Measurements from ENCODE around the gene P2RY6. TPM values are rescaled to one million over a fixed set of nuclear protein-coding genes. Genes with fewer than 3 reads are reported as not detected.

P2RY6 gene
- total and polyA plus RNA-seq, 2 of the 8 experiments (the other 6 are each of a cell fraction or from before 2014, with no cell fraction given), result 0.15 TPM; not detected in 1

DNA sequence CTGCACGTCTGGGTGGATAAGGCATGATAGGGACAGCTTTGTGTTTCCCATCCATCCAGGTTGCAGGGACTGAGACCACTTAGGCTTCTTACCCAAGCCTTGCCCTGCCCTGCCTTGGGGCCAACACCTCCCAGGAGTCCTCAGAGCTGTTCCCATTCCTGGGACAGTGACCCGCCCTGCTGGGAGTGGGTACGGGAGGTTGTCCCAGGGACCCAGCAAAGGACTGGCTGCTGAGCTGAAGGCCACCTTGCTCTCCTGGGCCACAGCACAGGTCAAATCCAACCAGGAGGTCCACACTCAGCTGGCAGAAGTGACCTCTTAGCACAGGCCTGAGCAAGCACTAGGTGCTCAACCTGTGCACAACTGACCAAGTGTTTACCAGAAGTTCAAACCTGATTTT, 19.1 kb downstream of the P2RY6 start:
- ChIA-PET POLR2A (ENCODE audit: partially characterized antibody) (interaction anchor here (1.4 kb wide), 1 partner anchor 18 kb away, joined by 5 read pairs; no protein-coding TSS in a partner anchor), CTCF (ENCODE audit: partially characterized antibody) (interaction anchor here (0.6 to 19.0 kb wide), 20 partner anchors 9 to 369 kb away, joined by 3 to 233 read pairs (median 10); partner anchors contain the start of genes ARHGEF17 and P2RY6)
- H2BK5ac ChIP-seq (ENCODE audit: low read depth, low read length), result no peak overlapping the region
- no peak overlapping the region for H3K9ac ChIP-seq (replicated peaks in 1 of 4; ENCODE audit: extremely low read depth in 1 of 4, low read depth in 3 of 4, low read length in 3 of 4)
- no peak overlapping the region for H3K23ac ChIP-seq (ENCODE audit: insufficient read length)
- no peaks in the 10 kb centered on the region for H3K9me3 ChIP-seq (ENCODE audit: insufficient read depth in 2 of 2, low read depth in 1 of 2, low read length in 1 of 2)
- no peak overlapping the region for H3K18ac ChIP-seq (ENCODE audit: extremely low read depth, low read length)
- no peak overlapping the region for H2BK120ac ChIP-seq (replicated peaks; ENCODE audit: low read depth, low read length)
- no peak overlapping the region for H2AK5ac ChIP-seq (ENCODE audit: low read depth, low read length)
- H3K4me3 ChIP-seq (ENCODE audit: extremely low read depth in 1 of 4, insufficient read depth in 2 of 4, low read depth in 3 of 4, low read length in 4 of 4), result no peak overlapping the region
- H3K4ac ChIP-seq (replicated peaks; ENCODE audit: insufficient read length, low read depth, low read length), result no peak overlapping the region
- H3K79me1 ChIP-seq (ENCODE audit: low read depth, low read length), result no peaks in the 10 kb centered on the region
- no peaks in the 10 kb centered on the region for H3K23me2 ChIP-seq (ENCODE audit: low read depth, low read length)
- no peak overlapping the region for H3K27ac ChIP-seq (ENCODE audit: low read depth, low read length)
- H3K79me2 ChIP-seq (ENCODE audit: control insufficient read depth in 1 of 2, insufficient read depth in 2 of 2, low read length in 2 of 2), result no peaks in the 10 kb centered on the region
- H3K14ac ChIP-seq (ENCODE audit: insufficient read length), result no peak overlapping the region
- H4K5ac ChIP-seq (ENCODE audit: insufficient read length, low read depth, low read length), result no peak overlapping the region
- no peaks in the 10 kb centered on the region for H3K36me3 ChIP-seq (ENCODE audit: control insufficient read depth in 2 of 4, insufficient read depth in 4 of 4, low read length in 3 of 4)
- FAIRE-seq, result no peak
- H2BK12ac ChIP-seq (ENCODE audit: low read depth, low read length), result no peak overlapping the region
- DNase-seq (ENCODE audit: low read depth in 1 of 2, low spot score in 2 of 2), result no peak
- no peak overlapping the region for H2BK20ac ChIP-seq (ENCODE audit: low read length)
- WGBS, 2 experiments (ENCODE audit: extremely low coverage in 1 of 2, insufficient coverage in 1 of 2, insufficient read length in 1 of 2, insufficient replicate concordance in 2 of 2, low coverage in 1 of 2, low lambda C conversion rate in 2 of 2, missing lambda C conversion rate in 1 of 2), result 91% methylated on average over 3 of the region's 3 CpGs; no CpG with 5 or more reads in 1 of the 2 experiments
- no peaks in the 10 kb centered on the region for H4K20me1 ChIP-seq (replicated peaks in 1 of 2; ENCODE audit: control insufficient read depth in 1 of 2, insufficient read depth in 2 of 2, low read length in 2 of 2)
- H4K8ac ChIP-seq (ENCODE audit: extremely low read depth, insufficient read depth, low read length), result no peak overlapping the region
- H2BK15ac ChIP-seq (ENCODE audit: low read length), result no peak overlapping the region
- no peak overlapping the region for H4K91ac ChIP-seq (replicated peaks; ENCODE audit: insufficient read length, low read length)
- H3K4me2 ChIP-seq (ENCODE audit: insufficient read depth in 1 of 2, low read depth in 2 of 2, low read length in 2 of 2), result no peak overlapping the region
- peaks cover 0 to 10% (median 4%) of the 10 kb centered on the region in 4 experiments; a peak in 6 of 7 replicates for H3K4me1 ChIP-seq (replicated peaks in 1 of 4; ENCODE audit: control insufficient read depth in 3 of 4, insufficient read depth in 4 of 4, low read length in 3 of 4)
- H3K56ac ChIP-seq (replicated peaks; ENCODE audit: insufficient read length, low read depth, low read length), result no peak overlapping the region
- no peak overlapping the region for H2AFZ ChIP-seq (ENCODE audit: low read length)
- H3K27me3 ChIP-seq (replicated peaks in 1 of 4; ENCODE audit: control insufficient read depth in 3 of 4, extremely low read depth in 1 of 4, insufficient read depth in 3 of 4, low read length in 3 of 4), result peaks cover 0 to 13% (median 8%) of the 10 kb centered on the region in 4 experiments; a peak in 5 of 7 replicates
- TF ChIP-seq GTF2F1 (IDR thresholded peaks at IDR 0.05; ENCODE audit: borderline replicate concordance, low read depth, low read length) (no peak), NRF1 (IDR thresholded peaks at IDR 0.05; ENCODE audit: low read depth, low read length) (no peak), KDM1A (IDR thresholded peaks at IDR 0.05; ENCODE audit: borderline replicate concordance, low read length) (no peak), MAFK (IDR thresholded peaks at IDR 0.05; ENCODE audit: low read depth, low read length) (no peak), RAD21 (IDR thresholded peaks at IDR 0.05 in 1 of 2, conservative IDR thresholded peaks at IDR 0.05 in 1 of 2; ENCODE audit: low read depth in 2 of 2, low read length in 2 of 2) (no peak), HDAC6 (IDR thresholded peaks at IDR 0.05; ENCODE audit: low read depth, low read length) (no peak), RXRA (IDR thresholded peaks at IDR 0.05; ENCODE audit: insufficient read depth, low read depth, low read length) (no peak), CEBPB (IDR thresholded peaks at IDR 0.05; ENCODE audit: low read depth, low read length) (no peak), ZNF274 (IDR thresholded peaks at IDR 0.05; ENCODE audit: borderline replicate concordance, extremely low read depth, low read length) (no peak), YY1 (IDR thresholded peaks at IDR 0.05; ENCODE audit: low read depth, low read length) (no peak), SIN3A (conservative IDR thresholded peaks at IDR 0.05 in 1 of 2, IDR thresholded peaks at IDR 0.05 in 1 of 2; ENCODE audit: low read depth in 1 of 2, low read length in 2 of 2) (no peak)
- TF ChIP-seq, protein P1, sequence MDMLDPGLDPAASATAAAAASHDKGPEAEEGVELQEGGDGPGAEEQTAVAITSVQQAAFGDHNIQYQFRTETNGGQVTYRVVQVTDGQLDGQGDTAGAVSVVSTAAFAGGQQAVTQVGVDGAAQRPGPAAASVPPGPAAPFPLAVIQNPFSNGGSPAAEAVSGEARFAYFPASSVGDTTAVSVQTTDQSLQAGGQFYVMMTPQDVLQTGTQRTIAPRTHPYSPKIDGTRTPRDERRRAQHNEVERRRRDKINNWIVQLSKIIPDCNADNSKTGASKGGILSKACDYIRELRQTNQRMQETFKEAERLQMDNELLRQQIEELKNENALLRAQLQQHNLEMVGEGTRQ (IDR thresholded peaks at IDR 0.05; ENCODE audit: low read length), result no peak

Data from H1 (cell line).